ENCODE data around the gene MLN.

Gene MLN

DNA sequence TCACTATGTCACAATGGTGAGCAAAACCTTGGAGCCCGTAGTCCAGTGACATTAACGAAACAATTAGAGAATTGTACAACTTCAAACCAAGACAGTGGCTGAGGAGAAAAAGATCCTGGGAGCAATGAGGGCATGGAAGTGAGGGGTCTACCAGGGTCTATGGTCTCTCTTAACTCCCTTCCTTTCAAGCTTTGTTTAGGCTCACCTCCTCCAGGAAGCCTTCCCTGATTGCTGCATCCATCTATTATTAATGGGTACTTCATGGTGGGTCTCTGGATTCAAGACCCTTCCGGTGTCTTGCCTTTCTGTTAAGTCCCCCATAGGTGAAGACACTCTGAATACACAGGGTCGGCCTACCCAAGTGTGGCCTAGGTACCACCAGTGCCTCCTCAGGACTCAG is 38.1 kb upstream of the MLN start:
- TF ChIP-seq EZH2phosphoT487 (IDR thresholded peaks at IDR 0.05; ENCODE audit: low read depth): no peak
- Histone ChIP-seq H4K20me1 (ENCODE audit: insufficient read depth, low read length) (no peaks in the 10 kb centered on the region), H3K4me1 (ENCODE audit: low read length) (peaks cover 19% of the 10 kb centered on the region), H3K4me2 (ENCODE audit: low read length) (no peak overlapping the region), H2AFZ (ENCODE audit: low read depth, low read length) (no peak overlapping the region), H3K27ac (ENCODE audit: low read length) (no peak overlapping the region), H3K4me3 (ENCODE audit: low read length) (no peak overlapping the region), H3K9ac (ENCODE audit: low read length) (no peak overlapping the region), H3K9me3 (ENCODE audit: insufficient read depth, low read length) (no peaks in the 10 kb centered on the region), H3K27me3 (ENCODE audit: low read depth, low read length) (no peaks in the 10 kb centered on the region; the same call in 1 of the 2 replicates), H3K79me2 (ENCODE audit: low read length) (no peaks in the 10 kb centered on the region), H3K36me3 (replicated peaks; ENCODE audit: low read depth, low read length) (no peaks in the 10 kb centered on the region)

DNA sequence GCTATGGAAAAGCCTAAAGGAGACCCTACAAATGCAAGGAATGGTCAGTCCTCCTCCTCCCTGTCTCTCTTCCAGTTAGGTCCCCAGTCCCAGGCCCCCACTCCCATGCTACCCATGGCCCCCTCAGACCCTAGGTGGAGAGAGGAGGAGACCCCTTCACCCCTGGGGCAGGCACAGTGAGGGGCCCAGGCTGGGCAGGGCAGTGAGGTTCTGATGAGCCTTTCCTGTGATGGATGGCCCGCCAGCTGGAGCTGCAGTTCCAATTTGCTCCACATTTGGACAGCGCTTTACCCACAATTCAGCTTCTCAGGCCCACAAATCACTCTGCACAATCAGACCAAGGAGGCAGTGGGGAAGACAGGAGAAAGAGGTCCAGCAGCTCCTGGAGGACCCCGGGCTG is 37.3 kb upstream of the MLN start:
- no peak overlapping the region for H3K4me2 ChIP-seq (ENCODE audit: low read length)
- TF ChIP-seq, protein P1, sequence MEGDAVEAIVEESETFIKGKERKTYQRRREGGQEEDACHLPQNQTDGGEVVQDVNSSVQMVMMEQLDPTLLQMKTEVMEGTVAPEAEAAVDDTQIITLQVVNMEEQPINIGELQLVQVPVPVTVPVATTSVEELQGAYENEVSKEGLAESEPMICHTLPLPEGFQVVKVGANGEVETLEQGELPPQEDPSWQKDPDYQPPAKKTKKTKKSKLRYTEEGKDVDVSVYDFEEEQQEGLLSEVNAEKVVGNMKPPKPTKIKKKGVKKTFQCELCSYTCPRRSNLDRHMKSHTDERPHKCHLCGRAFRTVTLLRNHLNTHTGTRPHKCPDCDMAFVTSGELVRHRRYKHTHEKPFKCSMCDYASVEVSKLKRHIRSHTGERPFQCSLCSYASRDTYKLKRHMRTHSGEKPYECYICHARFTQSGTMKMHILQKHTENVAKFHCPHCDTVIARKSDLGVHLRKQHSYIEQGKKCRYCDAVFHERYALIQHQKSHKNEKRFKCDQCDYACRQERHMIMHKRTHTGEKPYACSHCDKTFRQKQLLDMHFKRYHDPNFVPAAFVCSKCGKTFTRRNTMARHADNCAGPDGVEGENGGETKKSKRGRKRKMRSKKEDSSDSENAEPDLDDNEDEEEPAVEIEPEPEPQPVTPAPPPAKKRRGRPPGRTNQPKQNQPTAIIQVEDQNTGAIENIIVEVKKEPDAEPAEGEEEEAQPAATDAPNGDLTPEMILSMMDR (IDR thresholded peaks at IDR 0.05; ENCODE audit: low read depth, low read length): no peak
- TF ChIP-seq EZH2phosphoT487 (IDR thresholded peaks at IDR 0.05; ENCODE audit: low read depth): no peak
- H3K79me2 ChIP-seq (ENCODE audit: low read length): no peaks in the 10 kb centered on the region
- peaks cover 19% of the 10 kb centered on the region for H3K4me1 ChIP-seq (ENCODE audit: low read length)
- no peaks in the 10 kb centered on the region for H3K36me3 ChIP-seq (replicated peaks; ENCODE audit: low read depth, low read length)
- H2AFZ ChIP-seq (ENCODE audit: low read depth, low read length): no peak overlapping the region
- no peak overlapping the region for H3K4me3 ChIP-seq (ENCODE audit: low read length)
- no peaks in the 10 kb centered on the region; the same call in 1 of the 2 replicates for H3K27me3 ChIP-seq (ENCODE audit: low read depth, low read length)
- H3K9ac ChIP-seq (ENCODE audit: low read length): no peak overlapping the region
- no peaks in the 10 kb centered on the region for H3K9me3 ChIP-seq (ENCODE audit: insufficient read depth, low read length)
- no peak overlapping the region for H3K27ac ChIP-seq (ENCODE audit: low read length)
- H4K20me1 ChIP-seq (ENCODE audit: insufficient read depth, low read length): no peaks in the 10 kb centered on the region

DNA sequence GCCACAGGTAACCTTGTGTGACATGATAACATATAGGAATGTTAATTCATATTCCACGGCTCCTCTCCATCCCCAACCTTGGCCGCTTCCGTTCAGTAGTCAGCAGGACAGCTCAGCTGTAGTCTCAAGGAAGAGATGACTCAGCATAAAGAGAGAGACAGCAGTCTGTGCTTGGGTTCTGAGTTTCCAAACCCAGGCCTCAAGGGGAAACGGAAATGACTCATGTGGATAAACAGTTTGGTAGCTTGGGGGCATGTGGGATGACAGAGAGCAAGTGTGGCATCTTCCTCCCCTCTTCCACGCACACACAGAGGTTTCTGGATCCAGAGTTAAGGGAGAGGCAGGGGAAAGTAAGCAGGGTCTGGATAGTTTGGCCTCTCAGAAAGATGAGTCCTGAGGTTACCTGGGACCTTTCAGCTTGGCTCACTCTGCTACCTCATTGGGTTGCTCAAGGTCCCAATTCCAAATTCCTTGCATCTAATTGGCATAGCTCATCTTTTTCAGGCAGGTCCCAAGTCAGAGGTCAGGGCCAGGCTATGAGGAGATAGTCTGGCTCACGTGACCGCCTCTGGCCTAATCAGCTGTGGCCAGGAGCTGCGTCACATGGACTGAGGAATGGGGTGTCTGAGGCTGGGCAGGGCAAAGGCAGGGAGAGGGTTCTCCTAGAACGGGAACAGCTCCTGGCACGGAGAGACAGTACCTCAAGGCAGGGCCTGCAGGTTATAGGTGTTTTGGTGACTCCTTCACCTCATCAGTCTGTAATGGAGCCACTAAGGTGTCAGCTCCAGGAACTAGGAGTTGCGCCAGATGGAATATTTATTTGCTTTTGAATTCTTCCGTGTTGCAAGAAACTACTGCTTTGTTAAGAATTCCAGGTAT is 36.5 kb upstream of the MLN start:
- Histone ChIP-seq H3K4me1 (ENCODE audit: low read length) (peaks cover 19% of the 10 kb centered on the region), H2AFZ (ENCODE audit: low read depth, low read length) (peak overlapping the region; percentile 60), H3K27me3 (ENCODE audit: low read depth, low read length) (no peaks in the 10 kb centered on the region; the same call in 1 of the 2 replicates), H3K4me2 (ENCODE audit: low read length) (peak overlapping the region; percentile 28; the same call in 1 of the 2 replicates), H3K27ac (ENCODE audit: low read length) (no peak overlapping the region), H4K20me1 (ENCODE audit: insufficient read depth, low read length) (no peaks in the 10 kb centered on the region), H3K4me3 (ENCODE audit: low read length) (no peak overlapping the region), H3K36me3 (replicated peaks; ENCODE audit: low read depth, low read length) (no peaks in the 10 kb centered on the region), H3K79me2 (ENCODE audit: low read length) (no peaks in the 10 kb centered on the region), H3K9ac (ENCODE audit: low read length) (no peak overlapping the region), H3K9me3 (ENCODE audit: insufficient read depth, low read length) (no peaks in the 10 kb centered on the region)
- TF ChIP-seq, protein P1 (IDR thresholded peaks at IDR 0.05; ENCODE audit: low read depth, low read length): no peak
- TF ChIP-seq EZH2phosphoT487 (IDR thresholded peaks at IDR 0.05; ENCODE audit: low read depth): no peak

DNA sequence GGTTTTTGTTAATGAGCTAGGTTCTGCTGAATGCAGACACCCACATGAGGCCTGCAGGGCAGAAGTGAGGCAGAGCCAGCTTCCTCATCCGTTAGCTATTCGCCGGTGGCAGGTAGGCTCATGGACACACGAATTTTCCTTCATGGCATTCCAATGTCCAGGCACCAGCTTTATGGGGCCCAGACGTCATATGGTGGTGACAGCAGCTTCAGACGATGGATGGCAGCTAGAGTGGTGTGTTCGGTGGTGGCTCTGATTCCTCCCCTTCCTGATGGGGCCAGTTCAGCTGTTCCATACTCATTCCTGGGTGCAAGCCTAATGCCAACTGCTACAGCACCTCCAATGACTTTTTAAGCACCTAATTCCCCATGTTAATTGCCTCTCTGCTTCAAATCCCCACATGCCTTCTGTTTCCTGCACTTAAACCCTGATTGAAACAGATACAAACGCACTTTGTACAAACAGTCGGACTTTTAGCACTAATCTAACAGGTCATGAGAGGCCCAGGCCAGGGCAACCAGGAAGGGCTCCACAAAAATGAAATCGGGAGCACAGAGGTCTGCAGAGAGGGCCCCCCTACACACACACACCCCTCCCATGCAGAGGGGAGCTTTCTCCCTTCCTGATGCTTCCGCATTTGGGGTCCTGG is 35.7 kb upstream of the MLN start:
- no peak overlapping the region for H3K27ac ChIP-seq (ENCODE audit: low read length)
- H3K27me3 ChIP-seq (ENCODE audit: low read depth, low read length): no peaks in the 10 kb centered on the region; the same call in 1 of the 2 replicates
- H3K36me3 ChIP-seq (replicated peaks; ENCODE audit: low read depth, low read length): no peaks in the 10 kb centered on the region
- H3K4me1 ChIP-seq (ENCODE audit: low read length): peaks cover 19% of the 10 kb centered on the region
- no peaks in the 10 kb centered on the region for H4K20me1 ChIP-seq (ENCODE audit: insufficient read depth, low read length)
- no peak for TF ChIP-seq EZH2phosphoT487 (IDR thresholded peaks at IDR 0.05; ENCODE audit: low read depth)
- H3K4me2 ChIP-seq (ENCODE audit: low read length): peak overlapping the region; percentile 28; the same call in 1 of the 2 replicates
- no peaks in the 10 kb centered on the region for H3K9me3 ChIP-seq (ENCODE audit: insufficient read depth, low read length)
- no peaks in the 10 kb centered on the region for H3K79me2 ChIP-seq (ENCODE audit: low read length)
- H3K9ac ChIP-seq (ENCODE audit: low read length): no peak overlapping the region
- H2AFZ ChIP-seq (ENCODE audit: low read depth, low read length): 0 out of 2 replicates have a peak overlapping the region, but pooled peaks have one; percentile 60
- no peak overlapping the region for H3K4me3 ChIP-seq (ENCODE audit: low read length)
